A549 (cell line): ENCODE data around the gene CA12. TPM values are rescaled to one million over a fixed set of nuclear protein-coding genes. Genes with fewer than 3 reads are reported as not detected.
"Not testable (repeated sequence)": the region's sequence is repeated elsewhere in the genome, so short reads cannot be mapped to it uniquely, and the experiment has no call there.

Source experiments
- ATAC-seq, 2 experiments: fragments of 200-7000 bp in 1 of 2; fragments of >200 bp in 1 of 2; cut with Nextera tagmentation in 1 of 2; cut with Tn5 transposase in 1 of 2; 3 replicates each; pipeline versions ENCODE4 v1.8.0 to v1.9.1; 2018 to 2020; ENCODE audit warnings: mild to moderate bottlenecking in 1 of 2, moderate library complexity in 1 of 2
- CTCF ChIA-PET: fragments of 300-600 bp; sonication (Branson Sonifier 250); formaldehyde crosslinking; extraction: SDS; loops from one replicate; lab custom pipeline; 2021; ENCODE audit warnings: antibody characterized with exemption, inconsistent platforms; lab: Yijun Ruan, JAX
- POLR2A ChIA-PET: fragments of 350-600 bp; formaldehyde crosslinking; extraction: SDS; loops from one replicate; lab custom pipeline; 2021; ENCODE audit warnings: antibody characterized with exemption, inconsistent platforms; lab: Yijun Ruan, JAX
- DNase-seq, 2 experiments: peaks; one replicate each; pipeline versions ENCODE4 v3.0.0 to v3.0.0-alpha.2; 2011 to 2016; ENCODE audit warnings: low read depth in 1 of 2, low spot score in 1 of 2
- FAIRE-seq: peaks from 2 replicates; lab custom pipeline; 2011; peaks lifted over from hg19 to GRCh38; lab: Jason Lieb, UNC
- H3K27ac ChIP-seq, 2 experiments: fragments of >200 bp; sonication (Bioruptor Twin); formaldehyde crosslinking; 3 replicates each; pipeline ENCODE4 v1.5.1; 2016 to 2017
- H3K4me1 ChIP-seq: fragments of >200 bp; sonication (Bioruptor Twin); formaldehyde crosslinking; 3 replicates; pipeline ENCODE4 v1.6.1; 2016
- H3K4me2 ChIP-seq: fragments of >200 bp; sonication (Bioruptor Twin); formaldehyde crosslinking; 3 replicates; pipeline ENCODE4 v1.6.1; 2016
- H3K4me3 ChIP-seq: fragments of >200 bp; sonication (Bioruptor Twin); formaldehyde crosslinking; 3 replicates; pipeline ENCODE4 v1.5.1; 2016
- H3K9me3 ChIP-seq: fragments of >200 bp; sonication (Bioruptor Twin); formaldehyde crosslinking; 3 replicates; pipeline ENCODE4 v1.6.1; 2016
- CBX8 ChIP-seq: fragments of 200-600 bp; sonication (generic); IDR thresholded peaks from 2 replicates; pipeline ENCODE4 v1.6.1; 2016
- CEBPB ChIP-seq, 2 experiments: fragments of >200 bp in 1 of 2; sonication (Bioruptor Twin) in 1 of 2; formaldehyde crosslinking in 1 of 2; IDR thresholded peaks; 2 replicates each; pipeline ENCODE4 v1.6.1; 2012 to 2016
- CHD4 ChIP-seq: fragments of 200-600 bp; sonication (generic); IDR thresholded peaks from 2 replicates; pipeline ENCODE4 v1.6.1; 2016; ENCODE audit warnings: antibody characterized with exemption, mild to moderate bottlenecking, borderline replicate concordance
- E2F6 ChIP-seq: IDR thresholded peaks from 2 replicates; pipeline ENCODE4 v1.6.1; 2012; ENCODE audit warnings: low read depth, borderline replicate concordance
- EHMT2 ChIP-seq: fragments of 200-600 bp; sonication (generic); IDR thresholded peaks from 2 replicates; pipeline ENCODE4 v1.6.1; 2016; ENCODE audit warnings: antibody characterized with exemption, low read depth, mild to moderate bottlenecking, moderate library complexity
- ELK1 ChIP-seq: fragments of 150-350 bp; IDR thresholded peaks from 2 replicates; pipeline ENCODE4 v1.6.1; 2014; ENCODE audit warnings: low read depth, mild to moderate bottlenecking, low read length
- EP300 ChIP-seq, 2 experiments: fragments of >200 bp; sonication (Bioruptor Twin); formaldehyde crosslinking; IDR thresholded peaks; 2 replicates in 1 of 2; 3 replicates in 1 of 2; pipeline ENCODE4 v1.6.1; 2016 to 2017
- ESRRA ChIP-seq: fragments of 150-350 bp; IDR thresholded peaks from 2 replicates; pipeline ENCODE4 v1.6.1; 2014; ENCODE audit warnings: mild to moderate bottlenecking, low read length, borderline replicate concordance
- FOSB ChIP-seq: fragments of 250-450 bp; sonication (Bioruptor Pico); IDR thresholded peaks from 2 replicates; pipeline ENCODE4 v1.5.0; 2020; ENCODE audit warnings: mild to moderate bottlenecking, moderate library complexity
- FOSL2 ChIP-seq, 2 experiments: fragments of 450-650 bp in 1 of 2; fragments of >200 bp in 1 of 2; sonication (Bioruptor Twin) in 1 of 2; formaldehyde crosslinking; IDR thresholded peaks; 2 replicates each; pipeline versions ENCODE4 v1.5.0 to v1.6.1; 2016 to 2020; ENCODE audit warnings: mild to moderate bottlenecking in 1 of 2, moderate library complexity in 1 of 2
- FOXS1 ChIP-seq: fragments of 250-450 bp; sonication (Bioruptor Pico); IDR thresholded peaks from 2 replicates; pipeline ENCODE4 v1.5.0; 2020; ENCODE audit warnings: mild to moderate bottlenecking, moderate library complexity
- HDAC2 ChIP-seq: fragments of 200-600 bp; sonication (generic); IDR thresholded peaks from 2 replicates; pipeline ENCODE4 v1.6.1; 2016
- HEYL ChIP-seq: fragments of 250-450 bp; sonication (Bioruptor Pico); IDR thresholded peaks from 2 replicates; pipeline ENCODE4 v1.8.0; 2021; ENCODE audit warnings: mild to moderate bottlenecking, moderate library complexity
- HOXB13 ChIP-seq: fragments of 250-450 bp; sonication (Bioruptor Pico); IDR thresholded peaks from 2 replicates; pipeline ENCODE4 v1.5.0; 2020; ENCODE audit warnings: low read depth, mild to moderate bottlenecking, moderate library complexity
- JUN ChIP-seq, 2 experiments: fragments of >200 bp; sonication (Bioruptor Twin); formaldehyde crosslinking; IDR thresholded peaks; 2 replicates in 1 of 2; 3 replicates in 1 of 2; pipeline ENCODE4 v1.6.1; 2016 to 2017
- KDM1A ChIP-seq: fragments of 200-600 bp; sonication (generic); IDR thresholded peaks from 2 replicates; pipeline ENCODE4 v1.6.1; 2016; ENCODE audit warnings: low read depth, mild to moderate bottlenecking
- MAFK ChIP-seq: fragments of 450-650 bp; IDR thresholded peaks from 2 replicates; pipeline ENCODE4 v1.6.1; 2014; ENCODE audit not compliant: partially characterized antibody
- MAX ChIP-seq: IDR thresholded peaks from 2 replicates; pipeline ENCODE4 v1.6.1; 2012
- NFE2L2 ChIP-seq: fragments of 150-350 bp; conservative IDR thresholded peaks from 2 replicates; pipeline ENCODE4 v1.6.1; 2014; ENCODE audit warnings: low read length
- NPAS2 ChIP-seq: fragments of 250-450 bp; sonication (Bioruptor Pico); IDR thresholded peaks from 2 replicates; pipeline ENCODE4 v1.8.0; 2022; ENCODE audit warnings: mild to moderate bottlenecking, moderate library complexity, borderline replicate concordance
- NR3C1 ChIP-seq: fragments of >200 bp; sonication (Bioruptor Twin); formaldehyde crosslinking; IDR thresholded peaks from 3 replicates; pipeline ENCODE4 v1.6.1; 2017
- PBX3 ChIP-seq: IDR thresholded peaks from 2 replicates; pipeline ENCODE4 v1.6.1; 2012
- POLR2A ChIP-seq: IDR thresholded peaks from 2 replicates; pipeline ENCODE4 v1.6.1; 2012; ENCODE audit warnings: mild to moderate bottlenecking, low read length
- POLR2AphosphoS2 ChIP-seq: conservative IDR thresholded peaks from 2 replicates; pipeline ENCODE4 v1.6.1; 2012; ENCODE audit warnings: low read length, improper control_type of control experiment, inconsistent platforms
- RARB ChIP-seq: fragments of 250-450 bp; sonication (Bioruptor Pico); IDR thresholded peaks from 2 replicates; pipeline ENCODE4 v1.8.0; 2021; ENCODE audit warnings: mild to moderate bottlenecking, moderate library complexity
- RFX5 ChIP-seq: fragments of 450-650 bp; IDR thresholded peaks from 2 replicates; pipeline ENCODE4 v1.7.1; 2014; ENCODE audit warnings: antibody characterized with exemption, mild to moderate bottlenecking, moderate library complexity
- SREBF2 ChIP-seq: fragments of 450-650 bp; IDR thresholded peaks from 2 replicates; pipeline ENCODE4 v1.6.1; 2014; ENCODE audit warnings: mild to moderate bottlenecking, moderate library complexity
- TP53 ChIP-seq: fragments of 250-450 bp; sonication (Bioruptor Pico); IDR thresholded peaks from 2 replicates; pipeline ENCODE4 v1.5.0; 2021; ENCODE audit warnings: mild to moderate bottlenecking, moderate library complexity
- WGBS: methylation state at CpG from one replicate; pipeline ENCODE4 v1.1.6; 2017; ENCODE audit errors: missing lambda C conversion rate; 5-methylcytosine and 5-hydroxymethylcytosine counted together
- polyA plus RNA-seq, 4 experiments: library from polyadenylated mRNA; depleted of rRNA in 3 of 4; stranded (reverse); fragments of >200 nt; fragmentation: RNase III in 1 of 4; extraction: RNeasy Plus Mini Kit Qiagen cat#74134 plus additional on column Dnase treatment in 1 of 4; gene quantifications; 2 replicates in 3 of 4; 3 replicates in 1 of 4; pipeline ENCODE4 v1.2.3, GENCODE V29; 2011 to 2017
- TF ChIP-seq, protein P1 (sequence below): fragments of >200 bp; sonication (Bioruptor Twin); formaldehyde crosslinking; IDR thresholded peaks from 2 replicates; pipeline ENCODE4 v1.6.1; 2016
- TF ChIP-seq, protein P2 (sequence below): fragments of 450-650 bp; IDR thresholded peaks from 2 replicates; pipeline ENCODE4 v1.6.1; 2014; ENCODE audit warnings: antibody characterized with exemption

Gene CA12
- polyA plus RNA-seq, 2 of the 4 experiments (the other 2 are of a cell fraction): 129 to 323 TPM

DNA sequence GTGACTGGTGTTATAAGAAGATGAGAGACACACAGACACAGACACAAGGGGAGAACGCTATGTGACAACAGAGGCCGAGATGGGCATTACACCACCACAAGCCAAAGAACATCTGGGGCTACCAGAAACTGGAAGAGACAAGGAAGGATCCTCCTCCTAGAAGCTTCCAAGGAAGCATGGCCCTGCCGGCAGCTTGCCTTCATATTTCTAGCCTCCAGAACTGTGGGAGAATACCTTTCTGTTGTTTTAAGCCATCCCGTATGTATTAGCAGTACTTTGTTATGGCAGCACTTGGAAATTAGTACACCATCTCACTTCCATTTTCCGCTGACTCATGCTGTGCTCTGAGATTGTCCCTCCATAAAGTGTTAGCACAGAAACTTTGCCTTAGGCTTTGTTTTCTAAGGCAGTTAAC lies 38.7 kb upstream of the CA12 start:
- Histone ChIP-seq H3K27ac (peak overlapping the region; percentile 68 to 78), H3K9me3 (no peaks in the 10 kb centered on the region), H3K4me1 (peaks cover 10% of the 10 kb centered on the region), H3K4me3 (no peak overlapping the region), H3K4me2 (peak overlapping the region; percentile 3; the same call in 1 of the 3 replicates)
- peak; percentile 54 to 79; a peak in 4 of 6 replicates for ATAC-seq
- peak; percentile 92 for TF ChIP-seq NFE2L2
- no peak for TF ChIP-seq FOSL2 (IDR thresholded peaks at IDR 0.05)
- TF ChIP-seq FOSL2 (CRISPR knock-in tag; IDR thresholded peaks at IDR 0.05): 0 out of 2 replicates have a peak, but pooled peaks have one; percentile 16
- no peak for TF ChIP-seq RARB
- peak; percentile 99 for TF ChIP-seq MAFK
- no peak for TF ChIP-seq POLR2AphosphoS2
- DNase-seq: peak in 1 of 2 experiments; percentile 45
- CTCF ChIA-PET: interaction anchor here (0.7 to 0.9 kb wide), 2 partner anchors 25 to 102 kb away, joined by 3 read pairs; no protein-coding TSS in a partner anchor
- POLR2A ChIA-PET: no interaction called here
- peak; percentile 76 for FAIRE-seq
- WGBS: 84% methylated on average over 5 of the region's 5 CpGs

- H3K27ac ChIP-seq: no peak overlapping the region
- no peak for ATAC-seq
- DNase-seq: no peak
- no peak overlapping the region for H3K4me3 ChIP-seq
- FAIRE-seq: no peak
- 92% methylated on average over 8 of the region's 8 CpGs for WGBS
- peaks cover 10% of the 10 kb centered on the region for H3K4me1 ChIP-seq
- TF ChIP-seq CEBPB (IDR thresholded peaks at IDR 0.05): no peak
- TF ChIP-seq ELK1: no peak
- no peak for TF ChIP-seq JUN (IDR thresholded peaks at IDR 0.05)
- TF ChIP-seq RFX5: no peak
- TF ChIP-seq EHMT2: no peak
- no peak for TF ChIP-seq HOXB13 (CRISPR knock-in tag)
- TF ChIP-seq CBX8: no peak
- no peak for TF ChIP-seq FOXS1
- no peak for TF ChIP-seq CHD4
- no peak for TF ChIP-seq EP300 (IDR thresholded peaks at IDR 0.05)
- TF ChIP-seq NR3C1: no peak
- no peak for TF ChIP-seq HEYL (CRISPR knock-in tag)
- no peak for TF ChIP-seq E2F6
- no peak for TF ChIP-seq ESRRA
- no peak for TF ChIP-seq MAX
- TF ChIP-seq KDM1A: no peak
- no peak for TF ChIP-seq FOSB (CRISPR knock-in tag)
- TF ChIP-seq NPAS2: no peak
- TF ChIP-seq, all 56 proteins: peak for 0
- POLR2A ChIA-PET: no interaction called here
- H3K4me2 ChIP-seq: no peak overlapping the region
- no peaks in the 10 kb centered on the region for H3K9me3 ChIP-seq
- CTCF ChIA-PET: interaction anchor here (1.6 kb wide), 1 partner anchor 17 kb away, joined by 7 read pairs; no protein-coding TSS in a partner anchor
Observed at GRCh38 chr15:63418811-63419210, 37.2 kb upstream of the CA12 start.

DNA sequence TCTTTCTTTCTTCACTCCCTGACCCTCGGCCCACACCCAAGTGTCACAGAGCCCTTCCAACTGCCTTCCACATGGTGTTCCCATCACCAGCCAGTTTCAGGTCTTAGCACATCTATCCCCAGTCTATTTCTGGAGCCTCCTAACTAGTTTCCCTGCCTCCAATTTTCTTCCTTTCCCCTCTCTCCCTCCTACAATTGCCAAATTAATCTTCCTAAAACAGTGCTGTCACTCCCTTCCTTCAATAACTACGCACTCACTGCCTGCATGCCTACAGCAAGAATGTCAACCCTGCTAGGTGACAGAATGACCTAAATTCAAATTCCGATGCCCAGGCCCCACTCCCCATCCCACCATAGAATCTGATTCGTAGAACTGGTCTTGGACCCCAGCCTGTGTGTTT lies 36.1 kb upstream of the CA12 start:
- ATAC-seq (no peak), DNase-seq (no peak), FAIRE-seq (no peak)
- TF ChIP-seq, protein P1, sequence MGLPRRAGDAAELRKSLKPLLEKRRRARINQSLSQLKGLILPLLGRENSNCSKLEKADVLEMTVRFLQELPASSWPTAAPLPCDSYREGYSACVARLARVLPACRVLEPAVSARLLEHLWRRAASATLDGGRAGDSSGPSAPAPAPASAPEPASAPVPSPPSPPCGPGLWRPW: no peak
- TF ChIP-seq CHD4: no peak
- no peak for TF ChIP-seq SREBF2
- TF ChIP-seq FOSB (CRISPR knock-in tag): no peak
- TF ChIP-seq, protein P2, sequence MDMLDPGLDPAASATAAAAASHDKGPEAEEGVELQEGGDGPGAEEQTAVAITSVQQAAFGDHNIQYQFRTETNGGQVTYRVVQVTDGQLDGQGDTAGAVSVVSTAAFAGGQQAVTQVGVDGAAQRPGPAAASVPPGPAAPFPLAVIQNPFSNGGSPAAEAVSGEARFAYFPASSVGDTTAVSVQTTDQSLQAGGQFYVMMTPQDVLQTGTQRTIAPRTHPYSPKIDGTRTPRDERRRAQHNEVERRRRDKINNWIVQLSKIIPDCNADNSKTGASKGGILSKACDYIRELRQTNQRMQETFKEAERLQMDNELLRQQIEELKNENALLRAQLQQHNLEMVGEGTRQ: no peak
- no peak for TF ChIP-seq CBX8
- no peak for TF ChIP-seq POLR2A
- no peak for TF ChIP-seq FOXS1
- TF ChIP-seq TP53 (CRISPR knock-in tag): no peak
- no peak for TF ChIP-seq PBX3
- no peak for TF ChIP-seq NR3C1
- no peak for TF ChIP-seq HDAC2
- no peak for TF ChIP-seq KDM1A
- ChIA-PET CTCF (no interaction called here), POLR2A (interaction anchor here (0.7 kb wide), 1 partner anchor 24 kb away, joined by 3 read pairs; no protein-coding TSS in a partner anchor)
- H3K27ac ChIP-seq: no peak overlapping the region
- H3K4me2 ChIP-seq: no peak overlapping the region
- no peaks in the 10 kb centered on the region for H3K9me3 ChIP-seq
- WGBS: 92% methylated on average over 4 of the region's 4 CpGs
- H3K4me3 ChIP-seq: no peak overlapping the region
- H3K4me1 ChIP-seq: peaks cover 10% of the 10 kb centered on the region

DNA sequence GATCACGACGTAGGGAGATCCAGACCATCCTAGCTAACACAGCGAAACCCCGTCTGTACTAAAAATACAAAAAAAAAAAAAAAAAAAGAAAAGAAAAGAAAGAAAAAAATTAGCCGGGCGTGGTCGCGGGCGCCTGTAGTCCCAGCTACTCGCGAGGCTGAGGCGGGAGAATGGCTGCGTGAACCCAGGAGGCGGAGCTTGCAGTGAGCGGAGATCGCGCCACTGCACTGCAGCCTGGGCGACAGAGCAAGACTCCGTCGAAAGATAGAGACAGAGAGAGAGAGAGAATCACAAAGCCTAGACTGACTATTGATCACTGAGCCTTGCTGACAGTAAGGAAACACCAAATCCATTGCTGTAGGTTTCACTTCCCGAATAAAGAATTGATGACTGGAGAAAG lies 35.6 kb upstream of the CA12 start:
- POLR2A ChIA-PET: interaction anchor here (0.7 kb wide), 1 partner anchor 24 kb away, joined by 3 read pairs; no protein-coding TSS in a partner anchor
- H3K27ac ChIP-seq, H3K4me3 ChIP-seq, DNase-seq, H3K4me2 ChIP-seq, CTCF ChIA-PET, FAIRE-seq, H3K9me3 ChIP-seq, ATAC-seq: not testable (repeated sequence)
- H3K4me1 ChIP-seq: peaks cover 10% of the 10 kb centered on the region
- WGBS: 96% methylated on average over 21 of the region's 21 CpGs
